ENCODE results near the gene COG1. TPM values are rescaled to one million over a fixed set of nuclear protein-coding genes. Genes with fewer than 3 reads are reported as not detected.

Gene COG1
- total and polyA plus RNA-seq, 9 of the 15 experiments (the other 6 are each of a cell fraction or from before 2014, with no cell fraction given): 9.5 to 26.8 (median 12.9) TPM

DNA sequence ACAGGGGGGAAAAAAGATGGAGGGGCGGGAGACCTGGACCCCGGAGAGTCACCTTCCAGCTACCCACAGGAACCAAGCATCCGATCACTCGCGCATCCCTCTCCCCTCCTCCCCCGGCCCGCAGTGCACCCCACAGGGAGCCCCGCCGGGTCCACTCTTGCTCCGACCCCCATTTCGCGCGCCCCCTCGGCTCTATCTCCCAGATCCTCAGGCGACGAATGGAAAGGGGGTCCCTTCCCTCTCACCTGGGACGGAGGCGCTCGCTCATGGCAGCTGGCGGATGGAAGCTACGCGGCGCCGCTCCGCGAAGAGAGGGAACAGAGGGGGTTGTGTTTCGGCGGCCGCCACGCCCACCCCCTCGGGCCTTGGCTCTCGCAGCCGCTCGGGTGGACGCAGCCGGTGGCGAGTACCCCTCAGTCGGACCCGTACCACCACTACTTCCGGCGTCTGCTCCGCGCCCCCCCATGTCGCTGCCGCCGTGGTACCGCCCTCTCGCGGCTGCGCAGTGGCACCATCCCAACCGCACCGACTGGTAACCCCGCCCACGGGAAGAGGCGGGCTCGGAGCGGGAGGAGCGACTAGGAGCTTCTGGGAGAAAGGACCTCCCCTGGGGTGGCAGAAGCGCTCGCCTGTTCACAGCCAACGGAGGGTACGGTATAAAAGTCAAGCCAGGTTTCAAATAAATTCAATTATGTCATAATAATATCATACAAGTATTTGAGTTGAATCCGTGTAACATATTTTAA is 39.2 kb downstream of the COG1 start (continued):
- peak; percentile 92 for TF ChIP-seq ATF7 (IDR thresholded peaks at IDR 0.05)
- peak; percentile 50; the same call in 1 of the 2 replicates for TF ChIP-seq ESRRA (IDR thresholded peaks at IDR 0.05; ENCODE audit: borderline replicate concordance, low read depth)
- no peak for TF ChIP-seq GABPB2 (CRISPR knock-in tag; conservative IDR thresholded peaks at IDR 0.05)
- TF ChIP-seq ETV5 (CRISPR knock-in tag; IDR thresholded peaks at IDR 0.05; ENCODE audit: low read depth): peak; percentile 93
- TF ChIP-seq ZSCAN32 (CRISPR knock-in tag; IDR thresholded peaks at IDR 0.05): 0 out of 2 replicates have a peak, but pooled peaks have one; percentile 4
- no peak for TF ChIP-seq CBX3 (IDR thresholded peaks at IDR 0.05; ENCODE audit: borderline replicate concordance in 1 of 2, low read length in 2 of 2)
- TF ChIP-seq CTBP1 (IDR thresholded peaks at IDR 0.05; ENCODE audit: borderline replicate concordance): peak; percentile 52
- TF ChIP-seq SMARCA4 (IDR thresholded peaks at IDR 0.05): no peak
- peak; percentile 85; the same call in 1 of the 2 replicates for TF ChIP-seq ZNF263 (CRISPR knock-in tag; IDR thresholded peaks at IDR 0.05; ENCODE audit: borderline replicate concordance)
- TF ChIP-seq ZBTB9 (CRISPR knock-in tag; IDR thresholded peaks at IDR 0.05): peak; percentile 70; the same call in 1 of the 2 replicates
- peak; percentile 12 for TF ChIP-seq BRD9 (IDR thresholded peaks at IDR 0.05; ENCODE audit: low read depth, partially characterized antibody)
- TF ChIP-seq MEIS2 (IDR thresholded peaks at IDR 0.05; ENCODE audit: partially characterized antibody): peak; percentile 81
- TF ChIP-seq NRF1 (conservative IDR thresholded peaks at IDR 0.05 in 1 of 2, IDR thresholded peaks at IDR 0.05 in 1 of 2): peak; percentile 98
- TF ChIP-seq NFE2 (IDR thresholded peaks at IDR 0.05; ENCODE audit: low read depth): peak; percentile 79
- TF ChIP-seq HDAC1 (IDR thresholded peaks at IDR 0.05): peak in 1 of 2 experiments; percentile 73; a peak in 2 of 4 replicates
- TF ChIP-seq CREB3L1 (IDR thresholded peaks at IDR 0.05; ENCODE audit: borderline replicate concordance, low read depth): peak; percentile 28; the same call in 1 of the 2 replicates
- TF ChIP-seq THAP12 (CRISPR knock-in tag; IDR thresholded peaks at IDR 0.05): peak; percentile 70; the same call in 1 of the 2 replicates
- TF ChIP-seq POLR2A (conservative IDR thresholded peaks at IDR 0.05): peak; percentile 79
- TF ChIP-seq, protein P1, sequence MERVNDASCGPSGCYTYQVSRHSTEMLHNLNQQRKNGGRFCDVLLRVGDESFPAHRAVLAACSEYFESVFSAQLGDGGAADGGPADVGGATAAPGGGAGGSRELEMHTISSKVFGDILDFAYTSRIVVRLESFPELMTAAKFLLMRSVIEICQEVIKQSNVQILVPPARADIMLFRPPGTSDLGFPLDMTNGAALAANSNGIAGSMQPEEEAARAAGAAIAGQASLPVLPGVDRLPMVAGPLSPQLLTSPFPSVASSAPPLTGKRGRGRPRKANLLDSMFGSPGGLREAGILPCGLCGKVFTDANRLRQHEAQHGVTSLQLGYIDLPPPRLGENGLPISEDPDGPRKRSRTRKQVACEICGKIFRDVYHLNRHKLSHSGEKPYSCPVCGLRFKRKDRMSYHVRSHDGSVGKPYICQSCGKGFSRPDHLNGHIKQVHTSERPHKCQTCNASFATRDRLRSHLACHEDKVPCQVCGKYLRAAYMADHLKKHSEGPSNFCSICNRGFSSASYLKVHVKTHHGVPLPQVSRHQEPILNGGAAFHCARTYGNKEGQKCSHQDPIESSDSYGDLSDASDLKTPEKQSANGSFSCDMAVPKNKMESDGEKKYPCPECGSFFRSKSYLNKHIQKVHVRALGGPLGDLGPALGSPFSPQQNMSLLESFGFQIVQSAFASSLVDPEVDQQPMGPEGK (CRISPR knock-in tag; IDR thresholded peaks at IDR 0.05; ENCODE audit: borderline replicate concordance): no peak
- TF ChIP-seq SIN3B (IDR thresholded peaks at IDR 0.05; ENCODE audit: low read depth): peak; percentile 20; the same call in 1 of the 2 replicates
- TF ChIP-seq ARID1B (IDR thresholded peaks at IDR 0.05): peak; percentile 10; the same call in 1 of the 2 replicates
- no peak for TF ChIP-seq DMBX1 (CRISPR knock-in tag; IDR thresholded peaks at IDR 0.05; ENCODE audit: borderline replicate concordance)

All from K562 (cell line).